Body of pancreas (tissue), 4 donors: ENCODE data around the gene KLHL6.

Experiments used
- CTCF ChIP-seq, 7 experiments: fragments of 450-650 bp in 4 of 7; fragments of 200-600 bp in 3 of 7; sonication (generic) in 3 of 7; IDR thresholded peaks; one replicate each; pipeline ENCODE4 v1.5.1; 2016 to 2019; ENCODE audit warnings: antibody characterized with exemption in 7 of 7
- POLR2A ChIP-seq, 3 donors: fragments of 450-650 bp; IDR thresholded peaks; one replicate each; pipeline ENCODE4 v1.6.1; 2016; ENCODE audit warnings: antibody characterized with exemption in 3 of 3, mild to moderate bottlenecking in 2 of 3

DNA sequence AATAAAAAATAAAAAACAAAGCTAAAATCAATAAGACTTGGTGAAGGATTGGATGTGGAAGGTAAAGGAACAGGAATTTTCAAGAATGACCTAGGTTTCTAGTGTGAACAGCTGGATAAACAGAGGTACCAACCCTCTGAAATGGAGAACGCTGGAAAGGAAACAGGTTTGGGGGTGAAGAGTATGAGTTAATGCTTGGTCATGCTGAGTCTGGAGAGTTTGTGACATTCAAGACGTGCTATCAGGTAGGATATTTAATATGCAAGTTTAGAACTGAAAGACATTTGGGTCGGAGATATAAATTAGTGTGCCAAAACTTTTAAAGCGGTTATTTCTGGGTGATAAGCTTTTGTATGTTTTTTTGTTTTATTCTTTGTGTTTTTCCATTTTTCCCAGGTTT is 11.4 kb upstream of the KLHL6 start:
- no peak for TF ChIP-seq POLR2A (IDR thresholded peaks at IDR 0.05)
- TF ChIP-seq CTCF (IDR thresholded peaks at IDR 0.05) = no peak
